Osteoblast (primary cell): ENCODE measurements around the gene TMEM115. TPM values are rescaled to one million over a fixed set of nuclear protein-coding genes. Genes with fewer than 3 reads are reported as not detected.

ENCODE experiments used
- DNase-seq: peaks from one replicate; pipeline ENCODE4 v3.0.0; 2011; ENCODE audit warnings: low spot score, mixed read lengths; ENCODE audit not compliant: insufficient read length; ENCODE audit errors: missing footprints
- H2AFZ ChIP-seq: 2 replicates; pipeline ENCODE4 v1.6.0; 2011; ENCODE audit warnings: mild to moderate bottlenecking, low read length
- H3K27ac ChIP-seq: 2 replicates; pipeline ENCODE4 v1.5.1; 2011; ENCODE audit warnings: mild to moderate bottlenecking, low read depth, low read length, moderate library complexity
- H3K27me3 ChIP-seq: 2 replicates; pipeline ENCODE4 v1.6.0; 2012; ENCODE audit warnings: mild to moderate bottlenecking, control low read depth, inconsistent platforms, low read length, moderate library complexity; ENCODE audit not compliant: insufficient read depth
- H3K36me3 ChIP-seq: 2 replicates; pipeline ENCODE4 v1.5.1; 2011; ENCODE audit warnings: mild to moderate bottlenecking, low read length, control low read depth, moderate library complexity; ENCODE audit not compliant: insufficient read depth
- H3K4me1 ChIP-seq: 2 replicates; pipeline ENCODE4 v1.5.1; 2011; ENCODE audit warnings: mild to moderate bottlenecking, low read length, control low read depth, moderate library complexity; ENCODE audit not compliant: insufficient read depth
- H3K4me2 ChIP-seq: 2 replicates; pipeline ENCODE4 v1.6.0; 2011; ENCODE audit warnings: mild to moderate bottlenecking, low read length; ENCODE audit not compliant: insufficient read depth
- H3K4me3 ChIP-seq: fragments of 200-600 bp; sonication (generic); 3 replicates; pipeline ENCODE4 v1.5.1; 2012; ENCODE audit warnings: mild to moderate bottlenecking, low read length, inconsistent platforms; ENCODE audit not compliant: insufficient read depth
- H3K79me2 ChIP-seq: 2 replicates; pipeline ENCODE4 v1.6.0; 2012; ENCODE audit warnings: mild to moderate bottlenecking, low read length, control low read depth, inconsistent platforms; ENCODE audit not compliant: insufficient read depth
- H3K9me3 ChIP-seq: 2 replicates; pipeline ENCODE4 v1.5.1; 2011; ENCODE audit warnings: low read depth, low read length, control low read depth
- H4K20me1 ChIP-seq: 2 replicates; pipeline ENCODE4 v1.6.0; 2012; ENCODE audit warnings: mild to moderate bottlenecking, low read length, control low read depth; ENCODE audit not compliant: insufficient read depth
- CTCF ChIP-seq: IDR thresholded peaks from 2 replicates; pipeline ENCODE4 v1.5.1; 2011; ENCODE audit warnings: mild to moderate bottlenecking, low read depth, low read length, moderate library complexity; ENCODE audit errors: extremely low read depth
- total RNA-seq: library from RNA; depleted of rRNA; stranded (reverse); fragments of >200 nt; gene quantifications from 2 replicates; pipeline ENCODE4 v1.2.3, GENCODE V29; 2012

Gene TMEM115
- total RNA-seq, 1 donor = 73.1 TPM

DNA sequence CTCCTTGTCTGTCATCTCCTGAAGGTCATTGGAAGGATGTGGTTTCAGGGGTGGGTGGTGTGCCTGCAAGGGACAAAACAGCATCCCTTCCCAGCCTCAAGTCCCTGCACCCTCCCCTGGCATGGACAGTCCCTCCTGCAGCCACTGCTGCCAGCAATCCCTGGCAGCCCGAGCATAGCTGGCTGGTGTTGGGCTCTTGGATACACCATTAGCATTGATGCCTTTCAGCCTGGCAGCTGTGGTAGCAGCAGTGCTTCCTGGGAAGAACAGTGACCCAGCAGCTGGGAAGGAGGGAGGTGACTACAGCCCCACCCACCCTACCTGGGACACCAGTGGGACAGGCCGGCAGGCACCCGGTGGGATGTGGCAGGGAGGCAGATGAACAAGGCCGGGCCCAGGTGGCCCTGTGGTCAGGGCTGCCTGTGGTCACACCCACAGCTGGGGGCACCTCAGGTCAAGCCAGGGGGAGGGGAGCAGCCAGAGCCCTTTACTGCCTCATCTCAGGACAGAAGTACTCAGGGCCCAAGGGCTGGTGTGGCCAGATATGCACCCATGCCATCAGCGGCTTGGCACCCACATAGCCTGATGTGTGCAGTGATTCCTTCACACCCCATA is 32.9 kb upstream of the TMEM115 start:
- no peaks in the 10 kb centered on the region for H3K9me3 ChIP-seq
- no peaks in the 10 kb centered on the region for H3K79me2 ChIP-seq
- no peaks in the 10 kb centered on the region for H4K20me1 ChIP-seq
- no peak overlapping the region for H3K4me3 ChIP-seq
- no peak overlapping the region for H3K27ac ChIP-seq
- no peaks in the 10 kb centered on the region for H3K27me3 ChIP-seq
- DNase-seq = no peak
- H3K36me3 ChIP-seq = no peaks in the 10 kb centered on the region
- H3K4me1 ChIP-seq = no peaks in the 10 kb centered on the region
- no peak overlapping the region for H2AFZ ChIP-seq
- H3K4me2 ChIP-seq = no peak overlapping the region
- no peak for TF ChIP-seq CTCF

GRCh38 chr3:50390508-50391224 is 31.3 kb upstream of the TMEM115 start:
- H3K27ac ChIP-seq = no peak overlapping the region
- no peak overlapping the region for H3K4me2 ChIP-seq
- H3K79me2 ChIP-seq = no peaks in the 10 kb centered on the region
- no peaks in the 10 kb centered on the region for H4K20me1 ChIP-seq
- DNase-seq = no peak
- no peak overlapping the region for H3K4me3 ChIP-seq
- H3K4me1 ChIP-seq = no peaks in the 10 kb centered on the region
- no peaks in the 10 kb centered on the region for H3K36me3 ChIP-seq
- no peak for TF ChIP-seq CTCF
- no peak overlapping the region for H2AFZ ChIP-seq
- no peaks in the 10 kb centered on the region for H3K27me3 ChIP-seq
- no peaks in the 10 kb centered on the region for H3K9me3 ChIP-seq

DNA sequence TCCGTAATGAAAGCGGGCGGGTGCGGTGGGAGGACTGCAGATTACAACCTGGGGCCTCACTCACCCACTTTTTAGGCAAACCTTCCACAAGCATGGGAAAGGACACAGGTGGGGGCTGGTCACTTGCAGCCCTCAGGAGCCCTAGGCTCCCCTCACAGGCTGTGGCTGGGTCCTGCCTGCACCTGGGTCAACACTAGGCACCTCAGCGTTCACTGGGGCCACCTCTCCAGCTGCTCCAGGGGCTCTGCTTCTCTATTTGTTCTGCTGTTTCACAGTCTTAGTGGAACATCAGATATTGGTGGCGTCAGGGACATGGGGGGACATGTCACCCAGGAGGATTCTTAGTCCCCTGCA is 30.1 kb upstream of the TMEM115 start:
- no peak overlapping the region for H3K4me2 ChIP-seq
- DNase-seq = no peak
- H3K27ac ChIP-seq = no peak overlapping the region
- no peaks in the 10 kb centered on the region for H3K36me3 ChIP-seq
- H3K27me3 ChIP-seq = no peaks in the 10 kb centered on the region
- no peak overlapping the region for H2AFZ ChIP-seq
- TF ChIP-seq CTCF = no peak
- no peak overlapping the region for H3K4me3 ChIP-seq
- no peaks in the 10 kb centered on the region for H3K4me1 ChIP-seq
- H3K79me2 ChIP-seq = no peaks in the 10 kb centered on the region
- no peaks in the 10 kb centered on the region for H3K9me3 ChIP-seq
- no peaks in the 10 kb centered on the region for H4K20me1 ChIP-seq

DNA sequence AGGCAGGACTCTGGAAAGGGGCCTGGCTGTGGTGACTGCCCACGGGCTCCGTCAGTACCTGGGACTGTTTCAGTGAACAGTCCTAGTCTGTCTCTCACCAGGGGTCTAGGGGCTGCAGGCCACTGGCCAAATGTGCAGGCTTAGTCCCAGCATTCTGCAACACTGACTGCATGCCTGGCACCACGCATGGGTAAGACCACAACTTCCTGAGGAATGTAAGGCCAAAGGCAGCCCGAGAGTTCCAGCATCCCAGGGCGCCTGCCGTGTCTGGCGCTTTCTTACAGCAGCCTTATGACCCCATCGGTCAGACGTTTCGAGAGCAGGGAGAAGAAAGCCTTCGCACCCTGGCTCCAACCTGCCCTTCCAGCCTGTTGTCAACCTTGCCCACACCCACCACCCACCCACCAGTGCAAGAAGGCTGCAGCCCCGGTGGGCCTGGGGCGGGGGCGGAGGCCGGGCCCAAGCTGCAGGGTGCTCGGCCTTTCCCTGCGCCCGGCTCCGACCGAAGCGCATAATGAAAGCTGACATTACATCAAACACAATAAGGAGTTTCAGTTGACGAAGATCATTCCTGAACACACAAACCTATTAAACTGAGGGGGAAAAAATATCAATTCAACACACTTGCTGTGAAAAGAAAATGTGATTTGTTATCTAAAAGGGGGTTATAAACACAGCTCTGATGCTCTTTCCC is 29.5 kb upstream of the TMEM115 start:
- no peak for DNase-seq
- Histone ChIP-seq H3K4me1 (no peaks in the 10 kb centered on the region), H2AFZ (no peak overlapping the region), H3K27me3 (no peaks in the 10 kb centered on the region), H4K20me1 (no peaks in the 10 kb centered on the region), H3K4me3 (no peak overlapping the region), H3K27ac (no peak overlapping the region), H3K4me2 (no peak overlapping the region), H3K9me3 (no peaks in the 10 kb centered on the region), H3K36me3 (no peaks in the 10 kb centered on the region), H3K79me2 (no peaks in the 10 kb centered on the region)
- TF ChIP-seq CTCF = peak; percentile 0
